Glutamatergic neuron (in vitro differentiated cells): ENCODE data around the gene KCNE1. TPM values are rescaled to one million over a fixed set of nuclear protein-coding genes. Genes with fewer than 3 reads are reported as not detected.

Experiments used
- DNase-seq: peaks from one replicate; pipeline ENCODE4 v3.0.0; 2022
- H3K27ac Mint-ChIP-seq: one replicate; pipeline ENCODE4 v1.8.0; 2020; ENCODE audit warnings: mild to moderate bottlenecking, mixed read lengths, inconsistent platforms; ENCODE audit not compliant: unreplicated experiment
- H3K27me3 Mint-ChIP-seq: one replicate; pipeline ENCODE4 v1.8.0; 2020; ENCODE audit warnings: mild to moderate bottlenecking, moderate library complexity, mixed read lengths, inconsistent platforms; ENCODE audit not compliant: unreplicated experiment
- H3K36me3 Mint-ChIP-seq: one replicate; pipeline ENCODE4 v1.8.0; 2020; ENCODE audit warnings: mild to moderate bottlenecking, mixed read lengths, inconsistent platforms; ENCODE audit not compliant: unreplicated experiment
- H3K4me1 Mint-ChIP-seq: one replicate; pipeline ENCODE4 v1.8.0; 2020; ENCODE audit warnings: mild to moderate bottlenecking, low read depth, mixed read lengths, inconsistent platforms; ENCODE audit not compliant: unreplicated experiment
- H3K4me3 Mint-ChIP-seq: one replicate; pipeline ENCODE4 v1.8.0; 2020; ENCODE audit warnings: mild to moderate bottlenecking, mixed read lengths, inconsistent platforms; ENCODE audit not compliant: unreplicated experiment
- H3K9me3 Mint-ChIP-seq: one replicate; pipeline ENCODE4 v1.8.0; 2020; ENCODE audit warnings: mild to moderate bottlenecking, moderate library complexity, mixed read lengths, inconsistent platforms; ENCODE audit not compliant: unreplicated experiment
- total RNA-seq: library from RNA; stranded (reverse); fragmentation: NEBNext Ultra II Directional; extraction: Animal tissue kit (Norgen Biotek cat#: 25700); gene quantifications from one replicate; pipeline ENCODE4 v1.2.1, GENCODE V29; 2021; ENCODE audit not compliant: unreplicated experiment
- TF ChIP-seq, protein P1 (sequence below): fragments of 200-600 bp; sonication (generic); IDR thresholded peaks from one replicate; pipeline ENCODE4 v1.5.0; 2021; ENCODE audit not compliant: partially characterized antibody, unreplicated experiment

KCNE1 gene
- total RNA-seq, 1 donor from 2014 or later = 1.6 TPM

DNA sequence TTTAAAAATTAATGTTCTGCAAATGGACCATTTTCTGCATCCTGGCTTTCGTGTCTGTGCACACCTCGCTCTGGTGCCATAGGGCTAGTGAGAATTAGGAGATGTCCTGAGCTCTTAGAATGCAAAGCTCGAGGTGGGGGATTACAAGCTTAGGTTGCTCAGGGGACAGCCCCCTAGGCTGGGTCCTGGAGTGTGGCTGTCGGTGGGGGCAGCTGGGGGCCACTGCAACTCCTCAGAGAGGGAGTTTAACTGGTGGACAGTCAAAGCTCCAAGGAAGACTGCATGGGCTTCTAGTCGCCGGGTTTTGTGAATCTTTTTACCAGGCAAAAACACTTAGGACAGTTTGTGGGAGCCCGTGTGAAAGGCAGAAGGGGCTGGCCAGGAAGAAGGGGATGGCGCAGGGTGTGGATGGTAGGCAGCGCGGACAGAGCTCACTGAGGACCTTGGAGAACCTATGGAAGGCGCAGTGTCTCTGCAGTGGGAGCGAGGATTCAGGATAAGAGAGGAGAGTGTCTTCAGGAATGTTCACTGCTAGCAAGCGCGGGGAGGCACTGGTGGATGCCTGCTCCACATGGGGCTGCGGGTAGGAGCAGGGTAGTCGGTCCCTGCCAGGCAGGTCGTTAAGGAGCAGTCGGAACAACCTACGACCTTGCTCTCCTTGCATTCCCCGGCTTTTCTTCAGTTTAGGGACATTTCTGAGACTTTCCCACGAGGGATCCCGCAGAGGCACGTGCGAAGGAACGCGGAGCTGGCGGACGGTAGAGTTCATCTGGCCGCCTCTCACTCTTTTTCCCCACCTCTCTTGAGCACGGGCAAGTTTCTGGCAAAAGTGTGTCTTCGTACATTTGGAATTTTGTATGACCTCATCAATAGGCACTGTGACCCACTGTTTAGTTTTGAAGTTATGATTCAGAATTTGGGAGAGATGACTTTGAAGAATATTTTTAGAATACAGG is 12.9 kb upstream of the KCNE1 start:
- H3K4me1 Mint-ChIP-seq = peaks cover 4% of the 10 kb centered on the region
- no peak for DNase-seq
- H3K27ac Mint-ChIP-seq = no peak overlapping the region
- no peaks in the 10 kb centered on the region for H3K36me3 Mint-ChIP-seq
- H3K27me3 Mint-ChIP-seq = no peaks in the 10 kb centered on the region
- H3K4me3 Mint-ChIP-seq = no peak overlapping the region
- TF ChIP-seq, protein P1, sequence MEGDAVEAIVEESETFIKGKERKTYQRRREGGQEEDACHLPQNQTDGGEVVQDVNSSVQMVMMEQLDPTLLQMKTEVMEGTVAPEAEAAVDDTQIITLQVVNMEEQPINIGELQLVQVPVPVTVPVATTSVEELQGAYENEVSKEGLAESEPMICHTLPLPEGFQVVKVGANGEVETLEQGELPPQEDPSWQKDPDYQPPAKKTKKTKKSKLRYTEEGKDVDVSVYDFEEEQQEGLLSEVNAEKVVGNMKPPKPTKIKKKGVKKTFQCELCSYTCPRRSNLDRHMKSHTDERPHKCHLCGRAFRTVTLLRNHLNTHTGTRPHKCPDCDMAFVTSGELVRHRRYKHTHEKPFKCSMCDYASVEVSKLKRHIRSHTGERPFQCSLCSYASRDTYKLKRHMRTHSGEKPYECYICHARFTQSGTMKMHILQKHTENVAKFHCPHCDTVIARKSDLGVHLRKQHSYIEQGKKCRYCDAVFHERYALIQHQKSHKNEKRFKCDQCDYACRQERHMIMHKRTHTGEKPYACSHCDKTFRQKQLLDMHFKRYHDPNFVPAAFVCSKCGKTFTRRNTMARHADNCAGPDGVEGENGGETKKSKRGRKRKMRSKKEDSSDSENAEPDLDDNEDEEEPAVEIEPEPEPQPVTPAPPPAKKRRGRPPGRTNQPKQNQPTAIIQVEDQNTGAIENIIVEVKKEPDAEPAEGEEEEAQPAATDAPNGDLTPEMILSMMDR = no peak
- no peaks in the 10 kb centered on the region for H3K9me3 Mint-ChIP-seq

DNA sequence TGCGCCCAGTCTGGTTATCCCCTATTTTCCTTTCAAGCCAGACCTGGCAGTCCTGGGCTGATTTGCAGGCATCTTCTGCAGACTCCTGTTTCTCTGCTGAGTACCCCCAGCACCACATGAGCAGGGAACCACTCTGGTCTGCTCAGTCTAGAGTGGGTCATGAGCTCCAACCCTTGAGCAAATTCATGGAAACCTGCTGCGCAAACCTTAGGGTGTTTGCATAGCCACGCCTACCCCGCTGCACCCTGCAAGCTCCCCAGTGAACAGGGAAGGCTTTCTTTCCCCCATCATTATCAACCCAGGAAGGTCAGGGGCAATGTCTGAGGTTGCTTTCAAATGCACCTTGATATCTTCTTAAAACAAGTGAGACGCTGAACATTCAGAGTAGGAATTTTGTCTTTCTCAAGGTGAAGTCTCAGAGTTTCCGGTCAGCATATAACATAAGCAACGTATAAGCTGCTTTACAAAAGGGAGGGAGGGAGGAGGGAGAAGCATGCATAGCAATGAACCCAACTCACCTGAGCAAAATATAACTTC is 11.1 kb upstream of the KCNE1 start:
- Mint-ChIP-seq H3K4me3 (no peak overlapping the region), H3K4me1 (peaks cover 4% of the 10 kb centered on the region), H3K36me3 (peaks cover 1% of the 10 kb centered on the region), H3K9me3 (no peaks in the 10 kb centered on the region), H3K27ac (no peak overlapping the region), H3K27me3 (peaks cover 2% of the 10 kb centered on the region)
- TF ChIP-seq, protein P1 = no peak
- no peak for DNase-seq

- Mint-ChIP-seq H3K9me3 (no peaks in the 10 kb centered on the region), H3K36me3 (peaks cover 5% of the 10 kb centered on the region), H3K4me1 (peaks cover 4% of the 10 kb centered on the region), H3K27me3 (peaks cover 2% of the 10 kb centered on the region), H3K27ac (no peak overlapping the region), H3K4me3 (no peak overlapping the region)
- DNase-seq = no peak
- TF ChIP-seq, protein P1 = no peak
Measured at GRCh38 chr21:34522284-34522683, 10.3 kb upstream of the KCNE1 start.

DNA sequence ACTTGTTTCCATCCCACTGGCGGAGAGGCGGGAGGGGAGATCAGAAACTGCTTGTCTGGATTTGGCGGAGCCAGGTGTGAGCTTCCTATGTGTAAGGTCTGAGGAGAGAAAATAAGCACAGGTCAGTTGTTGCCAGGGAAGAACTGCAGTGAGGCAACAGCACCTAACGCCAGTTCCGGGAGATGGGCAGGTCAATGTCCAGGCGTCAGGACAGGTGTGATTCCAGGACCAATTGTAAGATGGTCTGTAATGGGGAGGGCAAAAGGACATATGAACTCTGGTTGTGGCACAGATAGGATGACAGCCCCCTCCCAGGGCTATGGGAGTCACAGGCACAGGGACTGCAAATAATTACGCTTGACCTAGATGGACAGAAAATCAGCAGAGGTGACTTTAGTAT is 9.6 kb upstream of the KCNE1 start:
- Mint-ChIP-seq H3K4me3 (no peak overlapping the region), H3K36me3 (peaks cover 5% of the 10 kb centered on the region), H3K27ac (no peak overlapping the region), H3K9me3 (no peaks in the 10 kb centered on the region), H3K4me1 (peaks cover 4% of the 10 kb centered on the region), H3K27me3 (peaks cover 2% of the 10 kb centered on the region)
- DNase-seq = no peak
- TF ChIP-seq, protein P1 = no peak
